ENCODE data around the gene CCT4.
"Not testable (repeated sequence)": the region's sequence is repeated elsewhere in the genome, so short reads cannot be mapped to it uniquely, and the experiment has no call there.

The CCT4 gene

GRCh38 chr2:61926531-61927477 is 38.3 kb upstream of the CCT4 start:
- no peaks in the 10 kb centered on the region for H3K9me3 ChIP-seq (ENCODE audit: severe bottlenecking)
- H3K4me3 ChIP-seq (ENCODE audit: severe bottlenecking), result no peak overlapping the region
- no peaks in the 10 kb centered on the region for H3K27me3 ChIP-seq (ENCODE audit: insufficient read depth, poor library complexity, severe bottlenecking)
- TF ChIP-seq CTCF (IDR thresholded peaks at IDR 0.05; ENCODE audit: poor library complexity, severe bottlenecking), result no peak
- 0 out of 2 replicates have a peak, but pooled peaks cover 4% of the 10 kb centered on the region for H3K36me3 ChIP-seq (ENCODE audit: low read depth)
- DNase-seq (ENCODE audit: low spot score), result no peak
- peaks cover 5% of the 10 kb centered on the region for H3K4me1 ChIP-seq (ENCODE audit: insufficient read depth, poor library complexity, severe bottlenecking)
- no peak for ATAC-seq (ENCODE audit: low read depth)
- no peak overlapping the region for H3K27ac ChIP-seq (ENCODE audit: poor library complexity, severe bottlenecking)

GRCh38 chr2:61924895-61925663 is 36.6 kb upstream of the CCT4 start:
- no peak for TF ChIP-seq CTCF (IDR thresholded peaks at IDR 0.05; ENCODE audit: poor library complexity, severe bottlenecking)
- DNase-seq (ENCODE audit: low spot score), result no peak
- 0 out of 2 replicates have a peak, but pooled peaks cover 4% of the 10 kb centered on the region for H3K36me3 ChIP-seq (ENCODE audit: low read depth)
- H3K27me3 ChIP-seq (ENCODE audit: insufficient read depth, poor library complexity, severe bottlenecking), result no peaks in the 10 kb centered on the region
- peaks cover 5% of the 10 kb centered on the region for H3K4me1 ChIP-seq (ENCODE audit: insufficient read depth, poor library complexity, severe bottlenecking)
- H3K4me3 ChIP-seq (ENCODE audit: severe bottlenecking), result no peak overlapping the region
- no peaks in the 10 kb centered on the region for H3K9me3 ChIP-seq (ENCODE audit: severe bottlenecking)
- ATAC-seq (ENCODE audit: low read depth), result no peak
- H3K27ac ChIP-seq (ENCODE audit: poor library complexity, severe bottlenecking), result no peak overlapping the region

- TF ChIP-seq CTCF (IDR thresholded peaks at IDR 0.05; ENCODE audit: poor library complexity, severe bottlenecking), result no peak
Measured at GRCh38 chr2:61922714-61923113, 34.3 kb upstream of the CCT4 start.

GRCh38 chr2:61920548-61920947 is 32.1 kb upstream of the CCT4 start:
- DNase-seq (ENCODE audit: low spot score), result no peak
- ATAC-seq (ENCODE audit: low read depth), result no peak
- H3K9me3 ChIP-seq (ENCODE audit: severe bottlenecking), result no peaks in the 10 kb centered on the region

More at GRCh38 chr2:61922714-61923113, 34.3 kb upstream of the CCT4 start:
- H3K4me1 ChIP-seq (ENCODE audit: insufficient read depth, poor library complexity, severe bottlenecking), result no peaks in the 10 kb centered on the region
- no peaks in the 10 kb centered on the region for H3K9me3 ChIP-seq (ENCODE audit: severe bottlenecking)
- no peak for ATAC-seq (ENCODE audit: low read depth)
- 0 out of 2 replicates have a peak, but pooled peaks cover under 1% of the 10 kb centered on the region for H3K36me3 ChIP-seq (ENCODE audit: low read depth)
- H3K4me3 ChIP-seq (ENCODE audit: severe bottlenecking), result no peak overlapping the region
- no peak overlapping the region for H3K27ac ChIP-seq (ENCODE audit: poor library complexity, severe bottlenecking)
- DNase-seq (ENCODE audit: low spot score), result no peak
- no peaks in the 10 kb centered on the region for H3K27me3 ChIP-seq (ENCODE audit: insufficient read depth, poor library complexity, severe bottlenecking)

GRCh38 chr2:61914794-61915193 is 26.3 kb upstream of the CCT4 start:
- not testable (repeated sequence) for H3K4me1 ChIP-seq (ENCODE audit: insufficient read depth, poor library complexity, severe bottlenecking); H3K4me3 ChIP-seq (ENCODE audit: severe bottlenecking); DNase-seq (ENCODE audit: low spot score); H3K9me3 ChIP-seq (ENCODE audit: severe bottlenecking); ATAC-seq (ENCODE audit: low read depth); H3K36me3 ChIP-seq (ENCODE audit: low read depth); H3K27ac ChIP-seq (ENCODE audit: poor library complexity, severe bottlenecking); H3K27me3 ChIP-seq (ENCODE audit: insufficient read depth, poor library complexity, severe bottlenecking)

More at GRCh38 chr2:61920548-61920947, 32.1 kb upstream of the CCT4 start:
- no peak overlapping the region for H3K4me3 ChIP-seq (ENCODE audit: severe bottlenecking)
- H3K4me1 ChIP-seq (ENCODE audit: insufficient read depth, poor library complexity, severe bottlenecking), result no peaks in the 10 kb centered on the region
- no peaks in the 10 kb centered on the region for H3K27me3 ChIP-seq (ENCODE audit: insufficient read depth, poor library complexity, severe bottlenecking)
- no peak overlapping the region for H3K27ac ChIP-seq (ENCODE audit: poor library complexity, severe bottlenecking)
- no peak for TF ChIP-seq CTCF (IDR thresholded peaks at IDR 0.05; ENCODE audit: poor library complexity, severe bottlenecking)
- H3K36me3 ChIP-seq (ENCODE audit: low read depth), result no peaks in the 10 kb centered on the region
